HEK293T (cell line): ENCODE measurements around the gene HRC.
"Not testable (repeated sequence)": the region's sequence is repeated elsewhere in the genome, so short reads cannot be mapped to it uniquely, and the experiment has no call there.

Source experiments
- ARNT ChIP-seq: fragments of 450-650 bp; IDR thresholded peaks from 2 replicates; pipeline ENCODE4 v1.6.1; 2017; ENCODE audit warnings: mild to moderate bottlenecking
- BHLHE40 ChIP-seq: fragments of 450-650 bp; IDR thresholded peaks from 2 replicates; pipeline ENCODE4 v1.6.1; 2016; ENCODE audit warnings: mild to moderate bottlenecking, moderate library complexity, borderline replicate concordance
- CTBP1 ChIP-seq: fragments of 450-650 bp; IDR thresholded peaks from 2 replicates; pipeline ENCODE4 v1.6.1; 2016; ENCODE audit warnings: borderline replicate concordance
- ELF4 ChIP-seq: fragments of 450-650 bp; IDR thresholded peaks from 2 replicates; pipeline ENCODE4 v1.6.1; 2017; ENCODE audit warnings: antibody characterized with exemption
- FOXA1 ChIP-seq: fragments of 450-650 bp; IDR thresholded peaks from 2 replicates; pipeline ENCODE4 v1.6.1; 2016; ENCODE audit warnings: mild to moderate bottlenecking
- FOXK2 ChIP-seq: fragments of 450-650 bp; IDR thresholded peaks from 2 replicates; pipeline ENCODE4 v1.6.1; 2016; ENCODE audit warnings: mild to moderate bottlenecking
- FOXM1 ChIP-seq: fragments of 450-650 bp; IDR thresholded peaks from 2 replicates; pipeline ENCODE4 v1.6.1; 2017; ENCODE audit warnings: mild to moderate bottlenecking, borderline replicate concordance
- HDGF ChIP-seq: fragments of 450-650 bp; IDR thresholded peaks from 2 replicates; pipeline ENCODE4 v1.6.1; 2017; ENCODE audit warnings: antibody characterized with exemption, borderline replicate concordance
- NFRKB ChIP-seq: fragments of 450-650 bp; IDR thresholded peaks from 2 replicates; pipeline ENCODE4 v1.6.1; 2016; ENCODE audit warnings: mild to moderate bottlenecking, moderate library complexity
- SP1 ChIP-seq: fragments of 450-650 bp; IDR thresholded peaks from 2 replicates; pipeline ENCODE4 v1.6.1; 2017
- SUZ12 ChIP-seq: fragments of 450-650 bp; IDR thresholded peaks from 2 replicates; pipeline ENCODE4 v1.6.1; 2016; ENCODE audit warnings: mild to moderate bottlenecking
- TARDBP ChIP-seq: fragments of 450-650 bp; IDR thresholded peaks from 2 replicates; pipeline ENCODE4 v1.6.1; 2016
- ZNF384 ChIP-seq: fragments of 450-650 bp; IDR thresholded peaks from 2 replicates; pipeline ENCODE4 v1.6.1; 2016
- TF ChIP-seq, protein P1 (sequence below): fragments of 450-650 bp; IDR thresholded peaks from 2 replicates; pipeline ENCODE4 v1.6.1; 2016

DNA sequence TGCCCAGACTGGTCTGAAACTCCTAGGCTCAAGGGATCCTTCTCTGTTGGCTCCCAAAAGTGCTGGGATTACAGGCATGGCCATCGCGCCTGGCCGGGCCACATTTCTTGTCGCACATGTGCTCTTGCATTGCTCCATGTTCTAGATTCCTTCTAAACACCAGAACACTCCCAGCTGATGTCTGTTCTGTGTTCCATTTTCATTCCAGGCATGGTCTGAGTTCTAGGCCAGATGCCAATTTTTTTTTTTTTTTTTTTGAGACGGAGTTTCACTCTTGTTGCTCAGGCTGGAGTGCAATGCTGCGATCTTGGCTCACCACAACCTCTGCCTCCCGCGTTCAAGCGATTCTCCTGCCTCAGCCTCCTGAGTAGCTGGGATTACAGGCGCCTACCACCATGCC lies 33.4 kb downstream of the HRC start:
- not testable (repeated sequence) for TF ChIP-seq HDGF, ARNT, ELF4, FOXK2, TARDBP, SP1, ZNF384, NFRKB, BHLHE40, FOXA1, SUZ12, FOXM1, CTBP1
- TF ChIP-seq, protein P1, sequence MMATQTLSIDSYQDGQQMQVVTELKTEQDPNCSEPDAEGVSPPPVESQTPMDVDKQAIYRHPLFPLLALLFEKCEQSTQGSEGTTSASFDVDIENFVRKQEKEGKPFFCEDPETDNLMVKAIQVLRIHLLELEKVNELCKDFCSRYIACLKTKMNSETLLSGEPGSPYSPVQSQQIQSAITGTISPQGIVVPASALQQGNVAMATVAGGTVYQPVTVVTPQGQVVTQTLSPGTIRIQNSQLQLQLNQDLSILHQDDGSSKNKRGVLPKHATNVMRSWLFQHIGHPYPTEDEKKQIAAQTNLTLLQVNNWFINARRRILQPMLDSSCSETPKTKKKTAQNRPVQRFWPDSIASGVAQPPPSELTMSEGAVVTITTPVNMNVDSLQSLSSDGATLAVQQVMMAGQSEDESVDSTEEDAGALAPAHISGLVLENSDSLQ, result not testable (repeated sequence)
